BLaER1 (cell line): Measurements from ENCODE around the gene MYLK.
"Not testable (repeated sequence)": the region's sequence is repeated elsewhere in the genome, so short reads cannot be mapped to it uniquely, and the experiment has no call there.

Source experiments
- H3K27ac ChIP-seq: shearing (Covaris generic); formaldehyde crosslinking; 2 replicates; pipeline ENCODE4 v1.8.1; 2022
- H3K27me3 ChIP-seq: shearing (Covaris generic); formaldehyde crosslinking; 2 replicates; pipeline ENCODE4 v1.8.1; 2022
- H3K36me3 ChIP-seq: shearing (Covaris generic); formaldehyde crosslinking; 2 replicates; pipeline ENCODE4 v1.8.1; 2022
- H3K4me1 ChIP-seq: shearing (Covaris generic); formaldehyde crosslinking; 2 replicates; pipeline ENCODE4 v1.8.1; 2022
- H3K4me2 ChIP-seq: shearing (Covaris generic); formaldehyde crosslinking; 2 replicates; pipeline ENCODE4 v1.8.1; 2022
- H3K4me3 ChIP-seq: shearing (Covaris generic); formaldehyde crosslinking; 2 replicates; pipeline ENCODE4 v1.8.1; 2022
- H3K9ac ChIP-seq: shearing (Covaris generic); formaldehyde crosslinking; 2 replicates; pipeline ENCODE4 v1.8.1; 2022
- H3K9me3 ChIP-seq: shearing (Covaris generic); formaldehyde crosslinking; 2 replicates; pipeline ENCODE4 v1.8.1; 2022
- H4K20me1 ChIP-seq: shearing (Covaris generic); formaldehyde crosslinking; 2 replicates; pipeline ENCODE4 v1.8.1; 2022
- Cebpa-rat ChIP-seq: shearing (Covaris generic); IDR thresholded peaks from 2 replicates; pipeline ENCODE4 v1.8.1; 2022

Gene MYLK

GRCh38 chr3:123907720-123908119 is 23.6 kb upstream of the MYLK start:
- Histone ChIP-seq H3K27ac (no peak overlapping the region), H3K27me3 (no peaks in the 10 kb centered on the region), H3K4me1 (peaks cover 20% of the 10 kb centered on the region), H3K4me2 (0 out of 2 replicates have a peak overlapping the region, but pooled peaks have one; percentile 6), H4K20me1 (no peaks in the 10 kb centered on the region), H3K9me3 (no peaks in the 10 kb centered on the region), H3K4me3 (no peak overlapping the region), H3K9ac (no peak overlapping the region), H3K36me3 (no peaks in the 10 kb centered on the region)
- no peak for TF ChIP-seq Cebpa-rat

GRCh38 chr3:123899300-123899865 is 15.3 kb upstream of the MYLK start:
- TF ChIP-seq Cebpa-rat = no peak
- H4K20me1 ChIP-seq = no peaks in the 10 kb centered on the region
- no peaks in the 10 kb centered on the region for H3K27me3 ChIP-seq
- no peak overlapping the region for H3K4me2 ChIP-seq
- H3K27ac ChIP-seq = no peak overlapping the region
- H3K9me3 ChIP-seq = peaks cover under 1% of the 10 kb centered on the region; the same call in 1 of the 2 replicates
- no peak overlapping the region for H3K4me3 ChIP-seq
- peaks cover 25% of the 10 kb centered on the region for H3K4me1 ChIP-seq
- no peak overlapping the region for H3K9ac ChIP-seq
- no peaks in the 10 kb centered on the region for H3K36me3 ChIP-seq

DNA sequence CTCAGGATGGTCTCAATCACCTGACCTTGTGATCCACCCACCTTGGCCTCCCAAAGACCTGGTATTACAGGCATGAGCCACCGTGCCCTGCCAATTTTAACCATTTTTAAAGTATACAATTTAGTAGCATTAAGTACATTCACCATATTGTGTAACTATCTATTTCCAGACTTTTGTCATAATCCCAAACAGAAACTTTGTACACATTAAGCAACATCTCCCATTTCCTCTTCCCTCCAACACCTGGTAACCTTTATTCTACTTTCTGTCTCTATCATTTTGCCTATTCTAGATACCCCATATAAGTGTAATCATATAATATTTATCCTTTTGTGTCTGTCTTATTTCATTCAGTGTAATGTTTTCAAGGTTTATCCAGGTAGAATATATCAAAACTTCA is 8.9 kb upstream of the MYLK start:
- H4K20me1 ChIP-seq = no peaks in the 10 kb centered on the region
- H3K27me3 ChIP-seq = no peaks in the 10 kb centered on the region
- H3K9me3 ChIP-seq = peaks cover 53% of the 10 kb centered on the region
- H3K27ac ChIP-seq = no peak overlapping the region
- no peak for TF ChIP-seq Cebpa-rat
- peaks cover 25% of the 10 kb centered on the region for H3K4me1 ChIP-seq
- H3K36me3 ChIP-seq = peaks cover 4% of the 10 kb centered on the region; the same call in 1 of the 2 replicates
- no peak overlapping the region for H3K4me2 ChIP-seq
- H3K4me3 ChIP-seq = no peak overlapping the region
- no peak overlapping the region for H3K9ac ChIP-seq

- H3K9ac ChIP-seq = no peak overlapping the region
- peaks cover 25% of the 10 kb centered on the region for H3K4me1 ChIP-seq
- no peak overlapping the region for H3K4me3 ChIP-seq
- H4K20me1 ChIP-seq = no peaks in the 10 kb centered on the region
- H3K27me3 ChIP-seq = no peaks in the 10 kb centered on the region
- no peak overlapping the region for H3K27ac ChIP-seq
- H3K4me2 ChIP-seq = no peak overlapping the region
- no peak for TF ChIP-seq Cebpa-rat
- H3K36me3 ChIP-seq = peaks cover 4% of the 10 kb centered on the region; the same call in 1 of the 2 replicates
- peaks cover 53% of the 10 kb centered on the region for H3K9me3 ChIP-seq
Measured at GRCh38 chr3:123892195-123892594, 8.1 kb upstream of the MYLK start.

GRCh38 chr3:123890991-123891390 is 6.9 kb upstream of the MYLK start:
- H3K27ac ChIP-seq, H3K36me3 ChIP-seq, H3K9ac ChIP-seq, H3K4me2 ChIP-seq, H3K27me3 ChIP-seq, H3K4me3 ChIP-seq, H4K20me1 ChIP-seq: not testable (repeated sequence)
- peaks cover 53% of the 10 kb centered on the region for H3K9me3 ChIP-seq
- H3K4me1 ChIP-seq = peaks cover 15% of the 10 kb centered on the region

DNA sequence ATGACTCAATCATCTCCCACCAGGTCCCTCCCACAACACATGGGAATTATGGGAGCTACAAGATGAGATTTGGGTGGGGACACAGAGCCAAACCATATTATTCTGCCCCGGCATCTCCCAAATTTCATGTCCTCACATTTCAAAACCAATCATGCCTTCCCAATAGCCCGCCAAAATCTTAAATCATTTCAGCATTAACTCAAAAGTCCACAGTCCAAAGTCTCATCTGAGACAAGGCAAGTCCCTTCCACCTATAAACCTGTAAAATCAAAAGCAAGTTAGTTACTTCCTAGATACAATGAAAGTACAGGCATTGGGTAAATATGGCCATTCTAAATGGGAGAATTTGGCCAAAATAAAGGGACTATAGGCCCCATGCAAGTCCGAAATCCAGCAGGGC is 6.0 kb upstream of the MYLK start:
- not testable (repeated sequence) for H3K27ac ChIP-seq, H3K4me3 ChIP-seq, H3K9ac ChIP-seq, H3K4me2 ChIP-seq, H3K36me3 ChIP-seq, H3K4me1 ChIP-seq, H3K27me3 ChIP-seq, H4K20me1 ChIP-seq
- H3K9me3 ChIP-seq = peaks cover 53% of the 10 kb centered on the region

GRCh38 chr3:123884993-123885392 is 861 bp upstream of the MYLK start:
- peak overlapping the region; percentile 78 for H3K4me2 ChIP-seq

GRCh38 chr3:123883701-123884202 is 380 bp downstream of the MYLK start:
- H3K9ac ChIP-seq = peak overlapping the region; percentile 92
- H3K4me3 ChIP-seq = peak overlapping the region; percentile 84
- H3K4me1 ChIP-seq = peaks cover 38% of the 10 kb centered on the region
- no peak for TF ChIP-seq Cebpa-rat
- no peaks in the 10 kb centered on the region for H3K27me3 ChIP-seq
- H3K36me3 ChIP-seq = peaks cover 21% of the 10 kb centered on the region
- peak overlapping the region; percentile 98 for H3K4me2 ChIP-seq
- peak overlapping the region; percentile 95 for H3K27ac ChIP-seq
- H3K9me3 ChIP-seq = no peaks in the 10 kb centered on the region
- H4K20me1 ChIP-seq = peaks cover 9% of the 10 kb centered on the region; the same call in 1 of the 2 replicates

More at GRCh38 chr3:123884993-123885392, 861 bp upstream of the MYLK start:
- peaks cover 9% of the 10 kb centered on the region; the same call in 1 of the 2 replicates for H3K36me3 ChIP-seq
- peaks cover 9% of the 10 kb centered on the region; the same call in 1 of the 2 replicates for H4K20me1 ChIP-seq
- no peaks in the 10 kb centered on the region for H3K27me3 ChIP-seq
- no peak for TF ChIP-seq Cebpa-rat
- 0 out of 2 replicates have a peak overlapping the region, but pooled peaks have one; percentile 84 for H3K4me3 ChIP-seq
- H3K9ac ChIP-seq = no peak overlapping the region
- peaks cover 11% of the 10 kb centered on the region for H3K9me3 ChIP-seq
- peaks cover 36% of the 10 kb centered on the region for H3K4me1 ChIP-seq
- H3K27ac ChIP-seq = no peak overlapping the region

GRCh38 chr3:123883111-123883510 is 1.0 kb downstream of the MYLK start:
- Histone ChIP-seq H3K4me1 (peaks cover 38% of the 10 kb centered on the region), H3K4me3 (peak overlapping the region; percentile 84), H3K9me3 (no peaks in the 10 kb centered on the region), H3K27me3 (no peaks in the 10 kb centered on the region), H3K36me3 (peaks cover 27% of the 10 kb centered on the region), H4K20me1 (peaks cover 9% of the 10 kb centered on the region; the same call in 1 of the 2 replicates), H3K27ac (peak overlapping the region; percentile 95), H3K9ac (peak overlapping the region; percentile 92), H3K4me2 (peak overlapping the region; percentile 98)
- TF ChIP-seq Cebpa-rat = no peak

DNA sequence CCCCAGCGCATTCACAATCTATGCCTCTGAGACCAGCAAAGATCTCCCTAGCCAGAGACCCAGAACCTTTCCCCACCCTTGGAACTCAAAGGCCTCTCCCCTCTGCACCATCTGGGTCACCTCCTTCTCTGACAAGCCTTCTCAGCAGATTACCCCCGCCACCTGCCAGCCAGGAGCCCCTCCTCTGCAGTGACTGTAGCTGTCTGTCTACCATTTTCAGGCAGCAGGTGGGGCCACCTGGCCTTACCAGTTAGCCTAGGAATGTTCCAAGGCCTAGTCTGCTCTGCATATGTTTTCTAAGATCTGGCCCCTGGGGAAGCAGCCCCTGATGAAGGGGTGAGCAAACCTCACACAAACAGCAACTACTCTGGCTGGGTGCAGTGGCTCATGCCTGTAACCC is 2.4 kb downstream of the MYLK start:
- Histone ChIP-seq H3K4me3 (peak overlapping the region; percentile 84), H3K9ac (peak overlapping the region; percentile 34; the same call in 1 of the 2 replicates), H3K4me2 (peak overlapping the region; percentile 98), H3K36me3 (peaks cover 39% of the 10 kb centered on the region), H3K27me3 (no peaks in the 10 kb centered on the region), H4K20me1 (peaks cover 9% of the 10 kb centered on the region), H3K4me1 (peaks cover 44% of the 10 kb centered on the region), H3K9me3 (no peaks in the 10 kb centered on the region), H3K27ac (peak overlapping the region; percentile 77)
- TF ChIP-seq Cebpa-rat = no peak
